Heart right ventricle (tissue), 16 donors: ENCODE measurements around the gene FAM222A. TPM values are rescaled to one million over a fixed set of nuclear protein-coding genes. Genes with fewer than 3 reads are reported as not detected.
A peak's percentile ranks its signal among the peaks of the same experiment; 100 is the strongest.

ENCODE experiments used
- ATAC-seq, 8 donors: fragments of 200-7000 bp; cut with Tn5 transposase; one replicate each; pipeline ENCODE4 v1.9.1; 2020; ENCODE audit warnings: mild to moderate bottlenecking in 8 of 8, moderate library complexity in 8 of 8, moderate number of reproducible peaks in 1 of 8
- DNase-seq, 2 donors: peaks; one replicate each; pipeline ENCODE4 v3.0.0-alpha.2; 2020
- H3K27ac ChIP-seq, 10 donors: fragments of 200-600 bp; sonication (generic) in 2 of 10; one replicate each; pipeline versions ENCODE4 v1.5.0 to v1.8.0; 2020 to 2022; ENCODE audit warnings: mild to moderate bottlenecking in 3 of 10
- H3K27me3 ChIP-seq, 7 donors: fragments of 200-600 bp; one replicate each; pipeline ENCODE4 v1.8.0; 2021 to 2022; ENCODE audit warnings: mild to moderate bottlenecking in 2 of 7
- H3K36me3 ChIP-seq, 9 donors: fragments of 200-600 bp; sonication (generic) in 1 of 9; one replicate each; pipeline versions ENCODE4 v1.5.0 to v1.8.0; 2020 to 2022; ENCODE audit warnings: mild to moderate bottlenecking in 2 of 9
- H3K4me1 ChIP-seq, 9 donors: fragments of 200-600 bp; sonication (generic) in 1 of 9; one replicate each; pipeline versions ENCODE4 v1.5.0 to v1.8.0; 2020 to 2022; ENCODE audit warnings: mild to moderate bottlenecking in 4 of 9
- H3K4me3 ChIP-seq, 10 donors: fragments of 200-600 bp; sonication (generic) in 2 of 10; one replicate each; pipeline versions ENCODE4 v1.5.0 to v1.8.0; 2020 to 2022; ENCODE audit warnings: mild to moderate bottlenecking in 7 of 10, moderate library complexity in 2 of 10
- H3K9me3 ChIP-seq, 11 donors: fragments of 200-600 bp in 10 of 11; sonication (generic) in 2 of 11; one replicate each; pipeline versions ENCODE4 v1.5.0 to v1.8.0; 2013 to 2022; ENCODE audit warnings: mild to moderate bottlenecking in 2 of 11, control low read depth in 1 of 11, moderate library complexity in 1 of 11
- CTCF ChIP-seq, 9 donors: fragments of 200-600 bp; sonication (generic) in 2 of 9; IDR thresholded peaks; one replicate each; pipeline versions ENCODE4 v1.5.0 to v1.8.0; 2021 to 2022; ENCODE audit warnings: antibody characterized with exemption in 9 of 9, mild to moderate bottlenecking in 5 of 9, moderate library complexity in 1 of 9
- WGBS, 2 donors: extraction: QIAGEN DNeasy Blood & Tissue Kit; methylation state at CpG; one replicate each; pipeline ENCODE4 v1.1.7; 2013; ENCODE audit warnings: inconsistent platforms in 1 of 2; 5-methylcytosine and 5-hydroxymethylcytosine counted together
- intact Hi-C, 10 donors: fragments of 100-400 bp; cut with DNase I; formaldehyde crosslinking; loops; one replicate each; pipeline versions ENCODE4 v1.11.1 to v1.14.2; 2022
- polyA plus RNA-seq, 2 donors: library from polyadenylated mRNA; stranded (reverse); fragments of 200-250 nt; gene quantifications; one replicate each; pipeline ENCODE4 v1.2.3, GENCODE V29; 2013
- total RNA-seq, 10 donors: library from RNA; stranded (reverse); fragmentation: NEBNext Ultra II Directional in 3 of 10; extraction: Animal tissue kit (Norgen Biotek cat#: 25700) in 3 of 10; gene quantifications; one replicate each; pipeline versions ENCODE4 v1.2.1 to v1.2.4, GENCODE V29; 2021 to 2023
- donor health status: Arrhythmogenic right ventricular cardiomyopathy.
- donor health status: ischemic (EF 13 %, LVEDD 7.1; RV severe dilation, severe dysfunction).
- donor health status: healthy with polysubstance abuse.
- donor health status: DM: no; HTN: yes; CAD: no.
- donor health status: DM: no; HTN: no; CAD: no.
- donor health status: ischemic (EF 25% LVEDD 6.9; RV normal size, moderate dysfunction).
- donor health status: ischemic (EF 25% LVEDD 5.7; RV mildly dilated, moderate dysfunction).
- donor health status: healthy.
- donor health status: DM: yes; HTN: yes; CAD: no.
- donor health status: Ischemic cardiomyopathy.
- donor health status: ischemic (EF 35%, LVEDD 5.7; RV mildly dilated, moderate dysfunction).
- donor health status: nonischemic (EF 11% LVEDD 7.7; RV severe dilation, severe dysfunction).
- donor health status: DM: yes; HTN: yes; CAD: no.
- donor health status: PGD.
- donor health status: ischemic (EF 29% LVEDD 5.4; RV normal size, mild dysfunction).
- donor health status: nonischemic (EF 23%, LVEDD 6.1; RV moderate dilation, normal function).

FAM222A gene
- total and polyA plus RNA-seq, 12 donors, result 2.7 to 26.0 (median 7.0) TPM

GRCh38 chr12:109744026-109744425 lies 30.4 kb downstream of the FAM222A start:
- 95 to 97% methylated on average over 14 of the region's 14 CpGs for WGBS, 2 donors
- intact Hi-C loops, result no loop called here
- no peak overlapping the region for H3K4me3 ChIP-seq
- no peak overlapping the region for H3K27ac ChIP-seq
- H3K4me1 ChIP-seq, result peaks cover 0 to 14% (median 8%) of the 10 kb centered on the region in 9 donors
- ATAC-seq (peak in 2 of 8 donors; percentile 5 to 33), DNase-seq (no peak)
- no peaks in the 10 kb centered on the region for H3K9me3 ChIP-seq
- no peak for TF ChIP-seq CTCF (IDR thresholded peaks at IDR 0.05)
- H3K36me3 ChIP-seq, result no peaks in the 10 kb centered on the region
- no peaks in the 10 kb centered on the region for H3K27me3 ChIP-seq

- WGBS, 2 donors, result 66 to 81% methylated on average over 8 of the region's 8 CpGs
- intact Hi-C loops, result no loop called here
- H3K4me3 ChIP-seq, result no peak overlapping the region
Measured at GRCh38 chr12:109744986-109745942, 31.6 kb downstream of the FAM222A start.

GRCh38 chr12:109752117-109753053 lies 38.8 kb downstream of the FAM222A start:
- Histone ChIP-seq H3K4me3 (no peak overlapping the region), H3K4me1 (peaks cover 0 to 7% (median 0%) of the 10 kb centered on the region in 9 donors), H3K27ac (no peak overlapping the region), H3K36me3 (no peaks in the 10 kb centered on the region), H3K9me3 (peaks cover 0 to 21% (median 0%) of the 10 kb centered on the region in 11 donors), H3K27me3 (no peaks in the 10 kb centered on the region)
- TF ChIP-seq CTCF (IDR thresholded peaks at IDR 0.05), result no peak
- WGBS, 2 donors, result 67 to 80% methylated on average over 6 of the region's 6 CpGs
- peak in 2 of 8 donors; percentile 42 to 55 for ATAC-seq
- no peak for DNase-seq
- intact Hi-C loops, result no loop called here

More at GRCh38 chr12:109744986-109745942, 31.6 kb downstream of the FAM222A start:
- H3K27ac ChIP-seq, result no peak overlapping the region
- no peaks in the 10 kb centered on the region for H3K27me3 ChIP-seq
- DNase-seq (no peak), ATAC-seq (no peak)
- H3K36me3 ChIP-seq, result no peaks in the 10 kb centered on the region
- H3K9me3 ChIP-seq, result no peaks in the 10 kb centered on the region
- TF ChIP-seq CTCF (IDR thresholded peaks at IDR 0.05), result no peak
- H3K4me1 ChIP-seq, result peaks cover 0 to 4% (median 2%) of the 10 kb centered on the region in 9 donors

- ATAC-seq (peak in 1 of 8 donors; percentile 55), DNase-seq (no peak)
- Histone ChIP-seq H3K36me3 (no peaks in the 10 kb centered on the region), H3K27me3 (no peaks in the 10 kb centered on the region), H3K9me3 (peaks cover 0 to 21% (median 0%) of the 10 kb centered on the region in 11 donors), H3K27ac (no peak overlapping the region), H3K4me3 (no peak overlapping the region), H3K4me1 (peaks cover 0 to 7% (median 0%) of the 10 kb centered on the region in 9 donors)
- 85 to 90% methylated on average over 5 of the region's 5 CpGs for WGBS, 2 donors
- no peak for TF ChIP-seq CTCF (IDR thresholded peaks at IDR 0.05)
- intact Hi-C loops, result no loop called here
Measured at GRCh38 chr12:109753054-109753401, 39.4 kb downstream of the FAM222A start.
